ENCODE results near the gene ANKS1A. TPM values are rescaled to one million over a fixed set of nuclear protein-coding genes. Genes with fewer than 3 reads are reported as not detected.

Gene ANKS1A
- total RNA-seq, 1 experiment from 2014 or later = 14.0 TPM

DNA sequence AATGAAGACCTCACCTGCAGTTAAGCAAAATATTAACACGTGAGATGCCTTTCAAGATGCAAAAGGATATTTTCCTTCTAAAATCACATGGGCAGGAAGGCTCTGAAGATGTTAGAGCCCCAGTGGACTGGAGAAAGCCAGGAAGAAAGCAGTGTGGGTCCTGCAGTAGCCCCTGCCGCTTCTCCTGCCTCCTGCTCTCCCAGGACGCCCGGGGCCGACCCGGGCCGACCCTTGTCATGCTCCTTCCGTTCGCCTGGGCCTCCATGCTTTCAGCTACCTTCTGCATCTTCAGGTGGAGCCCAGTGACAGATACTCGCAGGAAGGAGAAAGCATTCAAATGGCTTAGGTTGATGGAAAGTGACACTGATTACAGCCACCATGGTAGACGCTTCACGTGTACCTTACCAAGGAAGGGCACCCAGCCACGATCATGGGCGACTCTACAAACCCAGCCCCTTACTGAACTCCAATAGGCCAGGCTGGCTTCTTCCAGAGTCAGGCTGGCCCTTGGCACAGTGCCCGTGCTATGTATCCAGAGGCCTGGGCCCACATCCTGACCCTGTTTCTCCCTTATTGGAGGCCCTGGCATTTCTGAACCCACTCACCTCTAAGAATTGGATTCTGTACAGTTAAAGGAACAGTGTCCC, 183.1 kb downstream of the ANKS1A start:
- TF ChIP-seq, protein P1, sequence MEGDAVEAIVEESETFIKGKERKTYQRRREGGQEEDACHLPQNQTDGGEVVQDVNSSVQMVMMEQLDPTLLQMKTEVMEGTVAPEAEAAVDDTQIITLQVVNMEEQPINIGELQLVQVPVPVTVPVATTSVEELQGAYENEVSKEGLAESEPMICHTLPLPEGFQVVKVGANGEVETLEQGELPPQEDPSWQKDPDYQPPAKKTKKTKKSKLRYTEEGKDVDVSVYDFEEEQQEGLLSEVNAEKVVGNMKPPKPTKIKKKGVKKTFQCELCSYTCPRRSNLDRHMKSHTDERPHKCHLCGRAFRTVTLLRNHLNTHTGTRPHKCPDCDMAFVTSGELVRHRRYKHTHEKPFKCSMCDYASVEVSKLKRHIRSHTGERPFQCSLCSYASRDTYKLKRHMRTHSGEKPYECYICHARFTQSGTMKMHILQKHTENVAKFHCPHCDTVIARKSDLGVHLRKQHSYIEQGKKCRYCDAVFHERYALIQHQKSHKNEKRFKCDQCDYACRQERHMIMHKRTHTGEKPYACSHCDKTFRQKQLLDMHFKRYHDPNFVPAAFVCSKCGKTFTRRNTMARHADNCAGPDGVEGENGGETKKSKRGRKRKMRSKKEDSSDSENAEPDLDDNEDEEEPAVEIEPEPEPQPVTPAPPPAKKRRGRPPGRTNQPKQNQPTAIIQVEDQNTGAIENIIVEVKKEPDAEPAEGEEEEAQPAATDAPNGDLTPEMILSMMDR (IDR thresholded peaks at IDR 0.05; ENCODE audit: unreplicated experiment) = no peak
- ChIA-PET CTCF (no interaction called here), POLR2A (no interaction called here)
- no TSS peak for BruUV-seq (replicated peaks)
- H3K9me3 Mint-ChIP-seq (ENCODE audit: unreplicated experiment) = no peaks in the 10 kb centered on the region
- peaks cover 15% of the 10 kb centered on the region for H3K36me3 Mint-ChIP-seq (ENCODE audit: insufficient read depth, unreplicated experiment)
- H3K27me3 Mint-ChIP-seq (ENCODE audit: insufficient read depth, unreplicated experiment) = no peaks in the 10 kb centered on the region
- intact Hi-C loops (cut with micrococcal nuclease) = no loop called here
- DNase-seq (ENCODE audit: unreplicated experiment) = no peak
- H3K4me1 Mint-ChIP-seq (ENCODE audit: insufficient read depth, unreplicated experiment) = no peaks in the 10 kb centered on the region
- H3K4me3 Mint-ChIP-seq (ENCODE audit: unreplicated experiment) = no peak overlapping the region
- H3K27ac Mint-ChIP-seq (ENCODE audit: low read depth, unreplicated experiment) = no peak overlapping the region

GRCh38 chr6:35072698-35073055, 183.6 kb downstream of the ANKS1A start:
- POLR2A ChIA-PET = no interaction called here
- Mint-ChIP-seq H3K27ac (ENCODE audit: low read depth, unreplicated experiment) (no peak overlapping the region), H3K9me3 (ENCODE audit: unreplicated experiment) (no peaks in the 10 kb centered on the region), H3K36me3 (ENCODE audit: insufficient read depth, unreplicated experiment) (peaks cover 14% of the 10 kb centered on the region), H3K4me1 (ENCODE audit: insufficient read depth, unreplicated experiment) (no peaks in the 10 kb centered on the region), H3K4me3 (ENCODE audit: unreplicated experiment) (no peak overlapping the region), H3K27me3 (ENCODE audit: insufficient read depth, unreplicated experiment) (no peaks in the 10 kb centered on the region)
- BruUV-seq (replicated peaks) = no TSS peak
- DNase-seq (ENCODE audit: unreplicated experiment) = no peak
- TF ChIP-seq, protein P1 (IDR thresholded peaks at IDR 0.05; ENCODE audit: unreplicated experiment) = no peak
- CTCF ChIA-PET = no interaction called here
- intact Hi-C loops (cut with micrococcal nuclease) = no loop called here

- TF ChIP-seq, protein P1 (IDR thresholded peaks at IDR 0.05; ENCODE audit: unreplicated experiment) = no peak
- ChIA-PET POLR2A (no interaction called here), CTCF (no interaction called here)
- BruUV-seq (replicated peaks) = no TSS peak
- H3K36me3 Mint-ChIP-seq (ENCODE audit: insufficient read depth, unreplicated experiment) = peaks cover 10% of the 10 kb centered on the region
- no peaks in the 10 kb centered on the region for H3K9me3 Mint-ChIP-seq (ENCODE audit: unreplicated experiment)
- intact Hi-C loops (cut with micrococcal nuclease) = no loop called here
- H3K4me1 Mint-ChIP-seq (ENCODE audit: insufficient read depth, unreplicated experiment) = no peaks in the 10 kb centered on the region
- no peak overlapping the region for H3K27ac Mint-ChIP-seq (ENCODE audit: low read depth, unreplicated experiment)
- no peak for DNase-seq (ENCODE audit: unreplicated experiment)
- H3K27me3 Mint-ChIP-seq (ENCODE audit: insufficient read depth, unreplicated experiment) = no peaks in the 10 kb centered on the region
- no peak overlapping the region for H3K4me3 Mint-ChIP-seq (ENCODE audit: unreplicated experiment)
These were observed 184.2 kb downstream of the ANKS1A start for GRCh38 chr6:35073211-35073610.

- H3K36me3 Mint-ChIP-seq (ENCODE audit: insufficient read depth, unreplicated experiment) = peaks cover 10% of the 10 kb centered on the region
- no peaks in the 10 kb centered on the region for H3K27me3 Mint-ChIP-seq (ENCODE audit: insufficient read depth, unreplicated experiment)
- POLR2A ChIA-PET = no interaction called here
- H3K4me1 Mint-ChIP-seq (ENCODE audit: insufficient read depth, unreplicated experiment) = no peaks in the 10 kb centered on the region
- H3K9me3 Mint-ChIP-seq (ENCODE audit: unreplicated experiment) = no peaks in the 10 kb centered on the region
- no peak overlapping the region for H3K4me3 Mint-ChIP-seq (ENCODE audit: unreplicated experiment)
- CTCF ChIA-PET = no interaction called here
- TF ChIP-seq, protein P1 (IDR thresholded peaks at IDR 0.05; ENCODE audit: unreplicated experiment) = no peak
- intact Hi-C loops (cut with micrococcal nuclease) = no loop called here
- no TSS peak for BruUV-seq (replicated peaks)
- no peak for DNase-seq (ENCODE audit: unreplicated experiment)
- H3K27ac Mint-ChIP-seq (ENCODE audit: low read depth, unreplicated experiment) = no peak overlapping the region
These were observed 184.9 kb downstream of the ANKS1A start for GRCh38 chr6:35073766-35074471.

Data from MCF 10A (cell line).